Testis (tissue), 2 donors: Measurements from ENCODE around the gene SCFD2.
"Not testable (repeated sequence)": the region's sequence is repeated elsewhere in the genome, so short reads cannot be mapped to it uniquely, and the experiment has no call there.

ENCODE experiments used
- CTCF ChIP-seq, 3 experiments: fragments of 450-650 bp in 2 of 3; fragments of 200-600 bp in 1 of 3; sonication (generic) in 1 of 3; IDR thresholded peaks; one replicate each; pipeline ENCODE4 v1.5.1; 2016 to 2019; ENCODE audit warnings: antibody characterized with exemption in 3 of 3, mild to moderate bottlenecking in 2 of 3, moderate library complexity in 1 of 3
- POLR2A ChIP-seq: fragments of 450-650 bp; IDR thresholded peaks from one replicate; pipeline ENCODE4 v1.6.1; 2017; ENCODE audit warnings: antibody characterized with exemption, mild to moderate bottlenecking, moderate library complexity

DNA sequence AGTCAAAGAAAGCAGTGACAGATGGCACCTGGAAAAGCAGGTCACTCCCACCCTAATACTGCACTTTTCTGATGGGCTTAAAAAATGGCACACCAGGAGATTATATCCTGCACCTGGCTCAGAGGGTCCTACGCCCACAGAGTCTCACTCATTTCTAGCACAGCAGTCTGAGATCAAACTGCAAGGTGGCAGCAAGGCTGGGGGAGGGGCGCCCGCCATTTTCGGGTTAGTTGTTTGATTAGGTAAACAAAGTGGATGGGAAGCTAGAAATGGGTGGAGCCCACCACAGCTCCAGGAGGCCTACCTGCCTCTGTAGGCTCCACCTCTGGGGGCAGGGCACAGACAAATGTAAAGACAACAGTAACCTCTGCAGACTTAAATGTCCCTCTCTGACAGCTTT, 188.1 kb downstream of the SCFD2 start:
- not testable (repeated sequence) for TF ChIP-seq CTCF (IDR thresholded peaks at IDR 0.05); POLR2A
